CD8-positive, alpha-beta T cell (primary cell): ENCODE measurements around the gene UFC1. TPM values are rescaled to one million over a fixed set of nuclear protein-coding genes. Genes with fewer than 3 reads are reported as not detected.

ENCODE experiments used
- total RNA-seq, 46 experiments: library from RNA in 2 of 46; stranded (reverse) in 2 of 46; gene quantifications; one replicate each; pipeline ENCODE4 v1.2.3 and lab custom pipeline; 2021 to 2026

The UFC1 gene
- total RNA-seq, 2 experiments from 2014 or later, result 94.7 to 96.6 TPM

Other genes with a start within 250 kb of the UFC1 start
- gene ITLN2, start 199.2 kb upstream of the UFC1 start, total RNA-seq, result not detected
- gene F11R, start 132.8 kb upstream of the UFC1 start, total RNA-seq, result 10 to 100 TPM; 16.8 to 20.0 TPM
- 10 to 100 TPM; 44.8 to 46.6 TPM for gene TSTD1, start 115.0 kb upstream of the UFC1 start, total RNA-seq
- 10 to 100 TPM; 95.6 to 98.8 TPM for gene USF1, start 108.0 kb upstream of the UFC1 start, total RNA-seq
- gene ARHGAP30, start 84.1 kb upstream of the UFC1 start, total RNA-seq, result 10 to 100 TPM; 59.7 to 63.6 TPM
- gene NECTIN4, start 64.4 kb upstream of the UFC1 start, total RNA-seq, result not detected
- gene KLHDC9, start 55.6 kb upstream of the UFC1 start, total RNA-seq, result not detected
- gene PFDN2, start 35.9 kb upstream of the UFC1 start, total RNA-seq, result 10 to 100 TPM; 64.7 to 75.5 TPM
- 10 to 100 TPM; 11.5 to 12.8 TPM for gene NIT1, start 35.9 kb upstream of the UFC1 start, total RNA-seq
- 10 to 100 TPM; 32.4 to 34.6 TPM for gene DEDD, start 21.3 kb upstream of the UFC1 start, total RNA-seq
- 10 to 100 TPM; 34.8 to 38.1 TPM for gene USP21, start 5.5 kb downstream of the UFC1 start, total RNA-seq
- gene PPOX, start 12.4 kb downstream of the UFC1 start, total RNA-seq, result 10 to 100 TPM; 18.5 to 19.8 TPM
- 10 to 100 TPM; 33.8 to 36.4 TPM for gene B4GALT3, start 23.5 kb downstream of the UFC1 start, total RNA-seq
- under 1 TPM; 0.22 to 0.56 TPM for gene ADAMTS4, start 45.1 kb downstream of the UFC1 start, total RNA-seq
- 10 to 100 TPM; 53.0 to 63.4 TPM for gene NDUFS2, start 48.4 kb downstream of the UFC1 start, total RNA-seq
- gene FCER1G, start 61.3 kb downstream of the UFC1 start, total RNA-seq, result 1 to 10 TPM in 1 of 2 experiments, under 1 TPM in 1; 0.67 to 1.4 TPM
- gene APOA2, start 69.7 kb downstream of the UFC1 start, total RNA-seq, result not detected
- 1 to 10 TPM; 4.7 to 4.9 TPM for gene TOMM40L, start 72.1 kb downstream of the UFC1 start, total RNA-seq
- gene NR1I3, start 84.2 kb downstream of the UFC1 start, total RNA-seq, result not detected
- not detected for gene PCP4L1, start 104.8 kb downstream of the UFC1 start, total RNA-seq
- gene MPZ, start 156.0 kb downstream of the UFC1 start, total RNA-seq, result 1 to 10 TPM; 2.1 to 2.6 TPM
- 10 to 100 TPM; 41.5 to 41.9 TPM for gene SDHC, start 160.4 kb downstream of the UFC1 start, total RNA-seq
- gene CFAP126, start 213.9 kb downstream of the UFC1 start, total RNA-seq, result not detected